CD4-positive, alpha-beta T cell (primary cell): ENCODE measurements around the gene SLC7A6. TPM values are rescaled to one million over a fixed set of nuclear protein-coding genes. Genes with fewer than 3 reads are reported as not detected.
A peak's percentile ranks its signal among the peaks of the same experiment; 100 is the strongest.

ENCODE experiments used
- ATAC-seq: fragments of 200-7000 bp; cut with Tn5 transposase; one replicate; pipeline ENCODE4 v1.10.0; 2022; ENCODE audit warnings: mild to moderate bottlenecking; ENCODE audit not compliant: poor library complexity
- CTCF ChIA-PET: fragments of 350-600 bp; sonication (Branson Sonifier 250); formaldehyde crosslinking; loops from one replicate; lab custom pipeline; 2021; ENCODE audit warnings: antibody characterized with exemption, inconsistent platforms; lab: Charles Lee
- POLR2A ChIA-PET: fragments of 350-600 bp; sonication (Branson Sonifier 250); formaldehyde crosslinking; loops from one replicate; lab custom pipeline; 2021; ENCODE audit warnings: antibody characterized with exemption, inconsistent platforms; lab: Charles Lee
- DNase-seq, 14 experiments: peaks; one replicate each; pipeline ENCODE4 v3.0.0-alpha.2; 2013 to 2020; ENCODE audit warnings: mixed read lengths in 2 of 14
- H3K27ac ChIP-seq, 2 donors: one replicate each; pipeline versions ENCODE4 v1.5.1 to v1.7.0; 2013; ENCODE audit warnings: low read length in 2 of 2, low read depth in 1 of 2, mild to moderate bottlenecking in 1 of 2
- H3K27me3 ChIP-seq, 2 experiments: 1 replicate in 1 of 2; 2 replicates in 1 of 2; pipeline versions ENCODE4 v1.6.1 to v1.7.0; 2013; ENCODE audit warnings: low read length in 2 of 2, control low read depth in 1 of 2, mild to moderate bottlenecking in 1 of 2, moderate library complexity in 1 of 2; ENCODE audit not compliant: insufficient read depth in 2 of 2, control insufficient read depth in 1 of 2
- H3K36me3 ChIP-seq: one replicate; pipeline ENCODE4 v1.6.1; 2013; ENCODE audit warnings: low read length, control low read depth; ENCODE audit not compliant: insufficient read depth
- H3K4me1 ChIP-seq: one replicate; pipeline ENCODE4 v1.6.1; 2013; ENCODE audit warnings: low read length, control low read depth; ENCODE audit not compliant: insufficient read depth
- H3K4me3 ChIP-seq: one replicate; pipeline ENCODE4 v1.5.1; 2013; ENCODE audit warnings: mild to moderate bottlenecking, low read length, moderate library complexity
- H3K9me3 ChIP-seq, 2 experiments: 1 replicate in 1 of 2; 2 replicates in 1 of 2; pipeline versions ENCODE4 v1.6.1 to v1.7.0; 2013; ENCODE audit warnings: low read length in 2 of 2, mild to moderate bottlenecking in 2 of 2, control low read depth in 1 of 2, moderate library complexity in 1 of 2; ENCODE audit not compliant: control insufficient read depth in 1 of 2, insufficient read depth in 1 of 2
- H3K27ac Mint-ChIP-seq: one replicate; pipeline ENCODE4 v1.8.0; 2020; ENCODE audit warnings: mixed read lengths
- H3K27me3 Mint-ChIP-seq: one replicate; pipeline ENCODE4 v1.8.0; 2021; ENCODE audit warnings: mixed read lengths
- H3K36me3 Mint-ChIP-seq: one replicate; pipeline ENCODE4 v1.8.0; 2021; ENCODE audit warnings: low read depth, mixed read lengths
- H3K4me1 Mint-ChIP-seq: one replicate; pipeline ENCODE4 v1.8.0; 2021; ENCODE audit warnings: low read depth, mixed read lengths
- H3K4me3 Mint-ChIP-seq: one replicate; pipeline ENCODE4 v1.8.0; 2020; ENCODE audit warnings: mild to moderate bottlenecking, mixed read lengths
- H3K9me3 Mint-ChIP-seq: one replicate; pipeline ENCODE4 v1.8.0; 2020; ENCODE audit warnings: mixed read lengths
- intact Hi-C, 2 experiments: fragments of 100-400 bp; cut with DNase I in 1 of 2; cut with micrococcal nuclease in 1 of 2; formaldehyde crosslinking; loops; one replicate each; pipeline versions ENCODE4 v1.15.1 to v1.9.0; 2023 to 2025; cut with DNase I, micrococcal nuclease
- total RNA-seq, 174 experiments: library from RNA in 2 of 174; stranded (reverse) in 2 of 174; gene quantifications; one replicate each; pipeline ENCODE4 v1.2.3 and lab custom pipeline; 2021 to 2026
- TF ChIP-seq, protein P1 (sequence below): fragments of 200-600 bp; IDR thresholded peaks from one replicate; pipeline ENCODE4 v1.8.0; 2022; ENCODE audit warnings: antibody characterized with exemption, mild to moderate bottlenecking

The SLC7A6 gene
- total RNA-seq, 2 experiments from 2014 or later, result 187 to 197 TPM

DNA sequence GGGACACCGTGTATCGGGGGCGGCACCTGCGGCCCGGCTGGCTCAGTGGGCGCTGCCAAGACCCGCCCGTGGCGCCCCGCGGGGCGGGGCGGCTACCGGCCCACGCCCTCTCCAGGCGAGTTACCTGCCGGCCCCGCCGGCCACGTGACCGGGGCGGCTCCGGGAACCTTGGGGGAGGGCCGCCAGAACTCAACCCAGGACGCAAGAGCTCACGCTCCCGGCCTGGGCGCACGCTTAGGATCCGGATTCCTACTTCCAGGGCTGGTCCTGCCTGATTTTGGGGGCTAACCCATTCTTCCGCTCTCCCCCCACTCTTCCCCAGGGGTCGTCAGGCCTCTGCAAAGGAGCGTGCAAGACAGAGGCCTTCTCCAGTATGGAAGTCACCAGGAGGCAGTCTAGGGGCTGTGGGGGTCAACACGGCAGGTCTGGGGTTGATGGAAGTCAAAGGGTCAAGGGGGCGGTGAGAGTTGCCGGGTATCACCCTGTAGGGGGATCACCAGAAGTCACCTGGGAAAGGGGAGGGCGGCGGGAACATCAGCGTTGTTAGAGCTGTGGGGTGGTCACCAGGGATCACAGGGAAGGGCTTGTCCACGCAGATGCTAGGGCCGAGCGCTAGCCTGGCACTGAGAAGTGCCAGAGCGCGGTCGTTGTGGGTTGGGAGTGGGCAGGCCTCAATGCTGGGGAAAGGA, 28.0 kb upstream of the SLC7A6 start:
- intact Hi-C loops, result loop anchor here in 1 of 2 experiments (5.0 to 10.0 kb wide), 3 partner anchors 161 to 949 kb away; partner anchors contain the start of genes RANBP10, SNTB2 and TSNAXIP1
- peak overlapping the region; percentile 77 for H3K27ac Mint-ChIP-seq

DNA sequence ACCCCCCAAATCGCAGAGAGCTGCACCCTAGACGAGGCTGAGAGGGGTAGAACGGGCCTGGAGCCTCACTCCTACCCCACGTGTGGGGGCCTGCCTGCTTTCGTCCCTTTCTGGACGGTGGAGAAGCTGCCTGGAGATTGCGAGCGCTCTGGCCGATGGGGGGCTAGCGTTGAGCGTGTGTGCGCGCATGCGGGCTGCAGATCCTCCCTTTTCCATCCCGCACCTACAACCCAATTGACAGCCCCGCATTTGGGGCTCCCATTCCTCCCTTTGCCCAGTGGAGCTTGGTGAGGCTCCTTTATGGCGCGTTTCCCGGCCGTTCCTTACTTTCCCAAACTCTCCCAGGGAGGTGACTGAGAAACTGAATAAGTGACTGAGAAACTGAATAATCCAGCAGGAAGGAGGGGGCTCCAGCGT, 27.5 kb upstream of the SLC7A6 start:
- peak in 3 of 14 experiments; percentile 24 to 54 (median 41) for DNase-seq
- POLR2A ChIA-PET, result interaction anchor here (1.0 to 3.2 kb wide), 11 partner anchors 8 to 196 kb away, joined by 3 to 10 read pairs (median 5); partner anchors contain the start of genes NFATC3, PRMT7, SLC7A6 and SLC7A6OS
- Mint-ChIP-seq H3K4me1 (peaks cover 35% of the 10 kb centered on the region), H3K27me3 (no peaks in the 10 kb centered on the region), H3K4me3 (peak overlapping the region; percentile 95), H3K27ac (peak overlapping the region; percentile 77), H3K36me3 (no peaks in the 10 kb centered on the region), H3K9me3 (no peaks in the 10 kb centered on the region)
- Histone ChIP-seq H3K36me3 (no peaks in the 10 kb centered on the region), H3K4me1 (peaks cover 41% of the 10 kb centered on the region), H3K4me3 (peak overlapping the region; percentile 66), H3K9me3 (peaks cover 0 to 9% of the 10 kb centered on the region in 2 experiments), H3K27ac (peak overlapping the region in 1 of 2 donors; percentile 9), H3K27me3 (no peaks in the 10 kb centered on the region)
- CTCF ChIA-PET, result interaction anchor here (1.1 to 2.7 kb wide), 4 partner anchors 25 to 143 kb away, joined by 3 to 16 read pairs (median 4); no protein-coding TSS in a partner anchor
- ATAC-seq, result no peak
- intact Hi-C loops, result loop anchor here in 1 of 2 experiments (5.0 to 10.0 kb wide), 3 partner anchors 162 to 948 kb away; partner anchors contain the start of genes RANBP10, SNTB2 and TSNAXIP1
- TF ChIP-seq, protein P1, sequence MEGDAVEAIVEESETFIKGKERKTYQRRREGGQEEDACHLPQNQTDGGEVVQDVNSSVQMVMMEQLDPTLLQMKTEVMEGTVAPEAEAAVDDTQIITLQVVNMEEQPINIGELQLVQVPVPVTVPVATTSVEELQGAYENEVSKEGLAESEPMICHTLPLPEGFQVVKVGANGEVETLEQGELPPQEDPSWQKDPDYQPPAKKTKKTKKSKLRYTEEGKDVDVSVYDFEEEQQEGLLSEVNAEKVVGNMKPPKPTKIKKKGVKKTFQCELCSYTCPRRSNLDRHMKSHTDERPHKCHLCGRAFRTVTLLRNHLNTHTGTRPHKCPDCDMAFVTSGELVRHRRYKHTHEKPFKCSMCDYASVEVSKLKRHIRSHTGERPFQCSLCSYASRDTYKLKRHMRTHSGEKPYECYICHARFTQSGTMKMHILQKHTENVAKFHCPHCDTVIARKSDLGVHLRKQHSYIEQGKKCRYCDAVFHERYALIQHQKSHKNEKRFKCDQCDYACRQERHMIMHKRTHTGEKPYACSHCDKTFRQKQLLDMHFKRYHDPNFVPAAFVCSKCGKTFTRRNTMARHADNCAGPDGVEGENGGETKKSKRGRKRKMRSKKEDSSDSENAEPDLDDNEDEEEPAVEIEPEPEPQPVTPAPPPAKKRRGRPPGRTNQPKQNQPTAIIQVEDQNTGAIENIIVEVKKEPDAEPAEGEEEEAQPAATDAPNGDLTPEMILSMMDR, result no peak

More for the DNA sequence above, 28.0 kb upstream of the SLC7A6 start:
- H3K4me1 ChIP-seq, result peaks cover 41% of the 10 kb centered on the region
- H3K27me3 ChIP-seq, result no peaks in the 10 kb centered on the region
- H3K9me3 ChIP-seq, result peaks cover 0 to 9% of the 10 kb centered on the region in 2 experiments
- H3K27me3 Mint-ChIP-seq, result no peaks in the 10 kb centered on the region
- CTCF ChIA-PET, result interaction anchor here (1.1 to 1.9 kb wide), 3 partner anchors 25 to 142 kb away, joined by 3 to 6 read pairs (median 3); no protein-coding TSS in a partner anchor
- ATAC-seq, result peak; percentile 8
- H3K4me1 Mint-ChIP-seq, result peaks cover 35% of the 10 kb centered on the region
- peaks cover 3% of the 10 kb centered on the region for H3K36me3 ChIP-seq
- peak overlapping the region; percentile 9 to 53 for H3K27ac ChIP-seq
- H3K36me3 Mint-ChIP-seq, result no peaks in the 10 kb centered on the region
- H3K9me3 Mint-ChIP-seq, result no peaks in the 10 kb centered on the region
- peak overlapping the region; percentile 66 for H3K4me3 ChIP-seq
- TF ChIP-seq, protein P1, result no peak
- POLR2A ChIA-PET, result interaction anchor here (0.6 to 3.2 kb wide), 8 partner anchors 8 to 298 kb away, joined by 3 to 10 read pairs (median 5); partner anchors contain the start of genes NFATC3, PRMT7, SLC7A6 and SLC7A6OS
- peak overlapping the region; percentile 95 for H3K4me3 Mint-ChIP-seq
- peak in 7 of 14 experiments; percentile 26 to 81 (median 48) for DNase-seq

DNA sequence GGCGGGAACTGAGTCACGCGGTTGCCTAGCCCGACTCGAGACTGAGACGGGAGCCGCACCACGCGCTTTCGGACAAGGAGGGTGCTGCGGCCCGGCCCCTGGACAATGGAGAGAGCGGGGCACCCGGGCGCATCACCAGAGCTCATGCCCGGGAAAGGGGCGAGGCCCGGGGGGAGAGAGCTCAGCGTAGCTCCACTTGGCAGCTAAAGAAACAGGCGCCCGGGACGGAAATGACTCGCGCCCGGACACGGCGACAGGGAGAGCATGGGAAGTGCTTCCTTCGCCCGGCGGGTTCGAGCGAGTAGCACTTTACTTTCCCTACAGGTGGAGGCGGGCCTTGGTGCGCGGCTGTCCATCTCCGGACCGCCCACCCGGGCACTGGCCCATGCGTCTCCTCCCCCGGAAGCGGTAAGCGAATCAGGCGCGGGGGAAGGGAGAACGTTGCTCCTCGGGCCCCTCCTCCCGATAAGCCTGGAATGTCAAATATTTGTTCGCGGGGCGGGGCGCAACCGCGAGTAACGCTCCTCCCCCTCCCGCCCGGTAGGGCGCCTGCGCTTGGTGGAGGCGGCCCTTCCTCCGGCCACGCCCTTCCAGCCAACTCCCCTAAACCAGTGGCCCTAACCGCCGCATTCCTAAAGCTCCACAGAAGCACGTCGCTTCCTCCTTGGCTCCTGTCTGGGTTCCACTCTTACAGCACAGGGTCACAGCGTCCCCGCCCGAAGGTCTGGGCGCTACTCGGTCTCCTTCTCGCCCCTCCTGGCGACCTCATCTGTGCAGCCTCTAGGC, 26.9 kb upstream of the SLC7A6 start:
- Mint-ChIP-seq H3K27ac (peak overlapping the region; percentile 77), H3K4me3 (peak overlapping the region; percentile 95), H3K9me3 (no peaks in the 10 kb centered on the region), H3K36me3 (no peaks in the 10 kb centered on the region), H3K27me3 (no peaks in the 10 kb centered on the region), H3K4me1 (peaks cover 35% of the 10 kb centered on the region)
- TF ChIP-seq, protein P1, result no peak
- H3K27me3 ChIP-seq, result no peaks in the 10 kb centered on the region
- H3K4me1 ChIP-seq, result peaks cover 41% of the 10 kb centered on the region
- H3K36me3 ChIP-seq, result no peaks in the 10 kb centered on the region
- intact Hi-C loops, result loop anchor here in 1 of 2 experiments (5.0 to 10.0 kb wide), 3 partner anchors 163 to 947 kb away; partner anchors contain the start of genes RANBP10, SNTB2 and TSNAXIP1
- ChIA-PET POLR2A (interaction anchor here (1.0 to 3.2 kb wide), 11 partner anchors 9 to 431 kb away, joined by 3 to 10 read pairs (median 5); partner anchors contain the start of genes NFATC3, PRMT7, RANBP10 and SLC7A6), CTCF (interaction anchor here (1.8 to 2.7 kb wide), 4 partner anchors 24 to 421 kb away, joined by 3 to 16 read pairs (median 7); no protein-coding TSS in a partner anchor)
- peak overlapping the region; percentile 66 for H3K4me3 ChIP-seq
- H3K27ac ChIP-seq, result no peak overlapping the region
- peak; percentile 78 for ATAC-seq
- peaks cover 0 to 9% of the 10 kb centered on the region in 2 experiments for H3K9me3 ChIP-seq
- peak; percentile 75 to 96 (median 85) for DNase-seq
